Hindlimb muscle (tissue), 1 donor: ENCODE data around the gene CTU1. TPM values are rescaled to one million over a fixed set of nuclear protein-coding genes. Genes with fewer than 3 reads are reported as not detected.
A peak's percentile ranks its signal among the peaks of the same experiment; 100 is the strongest.

Source experiments
- DNase-seq: peaks from one replicate; pipeline ENCODE4 v3.0.0-alpha.2; 2013
- polyA plus RNA-seq: library from polyadenylated mRNA; unstranded; fragments of 120-200 nt; gene quantifications from one replicate; pipeline ENCODE4 v1.2.1, GENCODE V29; 2013; ENCODE audit not compliant: insufficient read length

The CTU1 gene
- polyA plus RNA-seq, 1 donor, result 4.2 TPM

DNA sequence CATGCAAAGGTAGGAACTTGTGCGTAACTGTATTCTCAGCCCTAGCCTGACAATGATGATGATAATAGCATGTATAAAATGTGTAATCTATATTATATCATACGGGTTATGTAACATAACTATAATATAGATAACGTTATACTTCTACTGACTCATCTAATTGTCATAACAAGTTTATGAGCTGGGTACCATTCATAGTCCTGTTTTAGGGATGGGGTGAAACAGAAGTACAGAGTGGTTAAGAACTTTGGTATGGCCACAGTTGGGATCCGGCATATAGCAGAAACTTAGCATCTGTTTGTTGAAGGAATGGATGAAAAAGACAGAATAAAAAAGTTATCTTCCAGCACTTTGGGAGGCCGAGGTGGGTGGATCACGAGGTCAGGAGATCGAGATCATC is 5.2 kb downstream of the CTU1 start:
- DNase-seq, result no peak

DNA sequence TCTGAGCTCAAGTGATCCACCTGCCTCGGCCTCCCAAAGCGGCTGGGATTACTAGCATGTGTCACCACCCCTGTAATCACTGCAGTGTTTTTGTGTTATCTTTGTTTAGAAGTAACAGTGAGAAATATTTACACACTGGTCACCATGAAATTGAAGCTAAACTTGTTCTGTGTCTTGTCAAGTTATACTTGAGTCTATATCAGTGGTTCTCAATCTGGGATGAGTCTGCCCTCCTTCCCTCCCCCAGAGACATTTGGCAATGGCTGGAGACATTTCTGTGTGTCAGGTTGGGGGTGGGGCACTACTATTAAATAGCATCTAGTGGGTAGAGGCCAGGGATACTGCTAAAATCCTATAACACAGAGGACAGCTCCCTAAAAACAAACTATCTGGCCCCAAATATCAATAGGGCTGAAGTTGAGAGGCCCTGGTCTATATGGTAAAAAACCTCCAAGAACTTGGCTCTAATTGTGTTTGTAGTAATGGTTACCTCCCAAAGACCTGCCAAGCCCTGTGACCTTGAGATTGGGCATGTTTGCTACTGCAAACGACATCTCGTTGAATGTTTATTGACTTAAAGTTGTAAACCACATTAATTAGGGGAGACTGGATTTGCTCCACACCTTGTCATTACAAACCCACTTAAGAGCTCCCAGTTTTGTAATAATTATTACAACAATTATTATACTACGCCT is 6.9 kb downstream of the CTU1 start:
- no peak for DNase-seq

DNA sequence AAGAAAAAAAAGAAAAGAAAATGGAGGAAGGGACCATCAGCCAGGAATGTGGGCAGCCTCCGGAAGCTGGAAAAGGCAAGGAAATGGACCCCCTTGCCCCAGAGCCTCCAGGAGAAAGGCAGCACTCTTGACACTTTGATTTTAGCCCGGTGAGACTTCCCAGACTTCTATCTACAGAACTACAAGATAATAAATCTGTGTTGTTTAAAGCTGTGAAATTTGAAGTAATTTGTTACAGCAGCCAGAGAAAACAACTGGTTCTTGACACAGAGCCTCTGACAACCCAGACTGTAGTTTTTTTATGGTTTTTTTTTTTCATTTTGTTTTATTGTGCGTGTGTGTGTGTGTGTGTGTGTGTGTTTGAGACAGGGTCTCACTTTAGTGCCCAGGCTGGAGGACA is 7.6 kb downstream of the CTU1 start:
- no peak for DNase-seq

DNA sequence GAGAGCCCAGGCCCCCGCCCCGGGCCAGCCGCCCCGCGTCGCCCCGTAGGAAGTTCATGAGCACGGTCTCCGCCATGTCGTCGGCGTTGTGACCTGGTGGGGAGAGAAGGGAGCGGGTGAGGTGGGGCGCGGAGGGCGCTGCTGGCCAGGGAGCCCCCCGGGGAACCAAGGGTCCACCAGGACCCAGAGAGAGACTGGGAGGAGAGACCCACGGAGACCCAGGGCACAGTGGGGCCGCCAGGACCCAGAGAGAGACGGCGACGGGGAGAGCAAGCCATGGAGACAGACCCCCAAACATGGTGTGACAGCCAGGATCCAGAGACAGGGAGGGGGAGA is 9.2 kb downstream of the CTU1 start:
- no peak for DNase-seq

DNA sequence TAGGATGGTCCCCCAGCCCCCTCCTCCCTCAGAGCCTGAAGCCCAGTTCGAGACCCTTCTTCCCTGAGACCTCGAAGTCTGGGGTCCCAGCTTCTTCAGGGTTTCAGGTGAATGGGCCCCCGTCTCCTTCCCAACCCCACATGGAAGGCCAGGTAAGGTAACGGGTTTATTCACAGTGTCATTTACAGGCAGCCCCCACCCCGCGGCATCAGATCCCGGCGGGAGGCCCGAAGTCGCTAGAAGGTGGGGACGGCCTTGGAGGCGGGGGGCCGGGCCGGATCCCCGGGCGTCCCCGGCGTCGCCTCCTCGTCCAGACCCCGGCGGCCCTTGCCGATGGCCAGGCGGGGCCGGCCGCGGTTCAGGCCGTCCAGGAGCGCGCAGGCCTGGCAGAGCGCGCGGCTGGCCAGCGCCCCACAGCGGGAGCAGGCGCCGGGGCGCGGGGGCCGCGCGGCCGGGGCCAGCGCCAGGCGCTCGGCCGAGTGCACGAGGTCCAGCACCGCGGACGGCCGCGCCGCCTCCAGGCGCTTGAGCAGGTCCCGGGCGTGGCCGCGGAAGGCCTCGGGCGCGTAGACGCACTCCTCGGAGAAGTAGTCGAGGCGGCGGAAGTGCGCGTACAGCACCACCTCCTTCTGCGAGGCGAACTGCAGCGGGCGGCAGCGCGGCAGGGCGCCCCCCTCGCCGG is 9.7 kb downstream of the CTU1 start:
- peak; percentile 59 for DNase-seq

DNA sequence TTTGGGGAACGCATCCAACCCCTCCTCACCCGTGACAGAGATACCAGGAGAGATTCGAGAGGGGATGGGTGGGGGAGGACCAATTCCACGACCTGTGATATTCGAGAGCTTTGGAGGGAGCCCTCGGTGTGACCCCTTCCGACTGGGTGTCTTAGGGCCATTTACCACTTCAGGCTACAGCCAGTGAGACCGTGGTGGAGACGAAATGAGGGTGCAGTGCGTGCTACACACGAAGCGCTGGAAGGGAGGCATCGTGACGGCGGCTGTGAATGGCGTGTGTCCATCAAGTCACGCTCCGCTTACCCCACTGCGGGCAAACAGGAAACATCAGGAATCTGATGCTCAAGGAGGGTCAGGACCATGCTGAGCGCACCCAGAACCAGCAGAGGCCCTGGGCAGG is 10.4 kb downstream of the CTU1 start:
- DNase-seq, result no peak

DNA sequence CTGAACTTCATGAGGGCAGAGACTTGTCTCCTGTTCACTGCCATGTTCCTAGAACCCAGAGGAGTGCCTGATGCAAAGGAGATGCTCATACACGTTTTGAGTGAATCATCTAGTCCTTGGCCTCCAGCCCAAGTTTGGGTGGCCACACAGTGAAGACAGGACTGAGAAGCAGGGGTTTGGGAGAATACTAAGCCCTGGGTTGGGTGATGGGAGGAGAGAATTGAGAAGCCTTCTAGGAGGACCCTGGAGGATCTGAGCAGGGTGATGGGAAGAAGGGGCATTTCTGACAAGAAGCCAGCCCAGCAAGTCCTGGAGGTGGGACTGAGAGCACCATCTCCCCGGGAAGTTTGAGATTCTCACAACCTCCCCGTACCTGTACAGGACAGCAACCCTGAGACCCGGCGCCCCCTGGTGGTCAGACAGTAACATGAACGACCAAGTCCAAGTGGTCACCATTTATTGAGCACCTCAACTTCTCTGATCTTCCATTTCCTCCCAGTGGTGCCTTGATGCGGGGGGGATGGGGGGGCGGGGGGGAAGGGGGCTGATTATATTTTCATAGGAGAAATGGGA is 11.0 kb downstream of the CTU1 start:
- no peak for DNase-seq

DNA sequence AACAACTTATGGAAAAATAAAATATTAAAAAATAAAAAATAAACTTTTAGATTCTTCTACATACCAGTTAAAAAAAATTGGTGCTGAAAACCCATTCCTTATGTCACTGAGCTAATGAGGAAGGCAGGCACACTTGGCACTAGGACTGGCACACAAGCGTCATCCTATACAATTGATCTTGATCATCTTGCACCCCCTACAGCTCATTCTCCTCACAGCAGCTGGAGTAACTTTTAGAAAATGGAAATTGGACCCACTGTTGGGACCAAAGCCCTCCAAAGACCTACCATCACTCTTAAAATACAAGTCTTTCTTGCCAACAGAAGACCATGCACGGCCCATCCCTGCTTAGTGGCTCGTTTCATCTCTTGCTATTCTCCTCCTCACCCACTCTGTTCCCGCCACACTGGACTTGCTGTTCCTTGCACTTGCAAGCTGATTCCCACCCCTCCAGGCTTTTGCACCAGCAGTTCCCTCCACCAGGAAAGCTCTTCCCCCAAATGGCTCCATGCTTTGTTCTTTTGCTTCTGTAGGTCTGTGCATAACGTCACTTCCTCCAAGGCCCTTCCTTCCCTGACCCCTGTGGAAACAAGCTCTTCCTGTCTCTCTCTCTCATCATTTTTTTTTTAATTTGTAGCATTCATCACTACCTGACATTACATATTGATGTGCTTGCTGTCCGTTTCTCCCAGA is 11.6 kb downstream of the CTU1 start:
- DNase-seq, result no peak

DNA sequence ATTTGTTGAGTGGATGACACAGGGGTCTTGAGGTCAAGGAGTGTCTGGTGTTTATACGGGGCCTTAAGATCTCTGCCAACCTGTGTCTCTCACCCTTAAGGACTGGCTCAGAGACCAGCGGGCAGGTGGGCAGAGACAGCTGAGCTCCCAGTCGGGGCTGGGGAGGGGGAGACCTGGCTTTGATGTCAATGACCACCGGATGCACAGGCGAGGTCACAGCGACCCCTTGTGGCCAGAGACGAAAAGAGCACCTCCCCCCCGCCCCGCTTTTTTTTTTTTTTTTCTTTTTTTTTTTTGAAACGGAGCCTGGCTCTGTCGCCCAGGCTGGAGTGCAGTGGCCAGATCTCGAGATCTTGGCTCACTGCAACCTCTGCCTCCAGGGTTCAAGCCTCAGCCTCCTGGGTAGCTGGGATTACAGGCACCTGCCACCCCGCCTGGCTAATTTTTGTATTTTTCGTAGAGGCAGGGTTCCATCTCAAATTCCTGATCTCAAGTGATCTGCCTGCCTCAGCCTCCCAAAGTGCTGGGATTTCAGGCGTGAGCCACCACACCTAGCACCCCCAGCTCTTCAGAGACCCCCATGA is 13.4 kb downstream of the CTU1 start:
- DNase-seq, result no peak

DNA sequence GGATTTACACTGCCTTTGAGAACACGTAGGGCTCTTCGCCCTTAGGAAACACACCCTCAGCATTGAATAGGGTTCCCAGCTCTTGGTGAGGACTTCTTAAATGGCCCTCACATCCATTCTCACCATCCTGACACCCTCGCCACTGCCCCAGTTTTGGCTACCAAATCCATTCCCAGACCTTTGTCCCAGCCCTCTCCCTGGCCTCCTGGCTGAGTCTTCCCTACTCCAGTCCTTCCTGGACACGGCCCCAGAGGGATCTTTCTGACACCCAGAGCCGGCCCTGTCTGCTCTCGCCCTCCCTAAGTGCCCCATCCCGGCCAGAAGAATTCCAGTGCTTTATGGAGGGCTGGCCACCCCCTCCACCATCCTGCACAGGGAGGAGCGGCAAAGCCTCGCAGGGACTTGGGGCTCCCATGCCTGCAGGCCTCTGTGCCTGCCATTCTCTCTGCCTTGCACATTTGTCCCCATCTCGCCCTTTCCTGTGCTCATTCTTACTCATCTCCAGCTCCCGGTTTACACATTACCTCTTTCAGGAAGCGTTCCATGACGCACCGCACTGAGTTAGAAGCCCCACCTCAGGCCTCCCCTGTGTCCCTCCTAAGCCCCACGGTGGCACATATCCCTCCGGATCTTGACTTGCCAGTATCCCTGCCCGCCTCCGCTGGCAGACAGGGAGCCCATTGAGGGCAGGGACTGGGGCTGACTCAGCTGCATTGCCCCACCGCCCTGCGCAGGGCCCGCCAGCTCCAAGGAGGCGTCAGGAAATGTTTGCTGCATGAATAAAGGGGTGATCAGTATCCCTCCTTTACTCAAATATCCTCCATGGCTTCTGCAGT is 14.5 kb downstream of the CTU1 start:
- no peak for DNase-seq

DNA sequence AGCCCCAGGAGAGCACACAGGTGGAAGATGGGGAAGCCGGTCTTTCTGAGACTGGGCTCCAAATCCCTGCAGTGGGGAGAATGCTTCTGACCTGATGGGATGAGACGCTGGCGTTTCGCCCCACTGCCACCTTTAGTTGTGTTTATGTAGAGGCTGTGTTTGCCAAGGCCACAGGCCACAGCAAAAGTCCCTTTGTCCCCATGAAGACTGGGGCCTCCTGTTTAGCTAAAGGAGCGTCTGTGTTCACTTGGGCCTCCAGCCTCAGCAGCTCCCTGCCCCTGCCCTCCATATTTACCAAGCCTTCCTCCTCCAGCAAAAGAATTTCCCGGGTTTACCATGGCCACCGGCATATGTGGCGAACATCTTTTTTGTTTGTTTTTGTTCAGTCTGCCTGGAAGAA is 15.1 kb downstream of the CTU1 start:
- DNase-seq, result no peak

DNA sequence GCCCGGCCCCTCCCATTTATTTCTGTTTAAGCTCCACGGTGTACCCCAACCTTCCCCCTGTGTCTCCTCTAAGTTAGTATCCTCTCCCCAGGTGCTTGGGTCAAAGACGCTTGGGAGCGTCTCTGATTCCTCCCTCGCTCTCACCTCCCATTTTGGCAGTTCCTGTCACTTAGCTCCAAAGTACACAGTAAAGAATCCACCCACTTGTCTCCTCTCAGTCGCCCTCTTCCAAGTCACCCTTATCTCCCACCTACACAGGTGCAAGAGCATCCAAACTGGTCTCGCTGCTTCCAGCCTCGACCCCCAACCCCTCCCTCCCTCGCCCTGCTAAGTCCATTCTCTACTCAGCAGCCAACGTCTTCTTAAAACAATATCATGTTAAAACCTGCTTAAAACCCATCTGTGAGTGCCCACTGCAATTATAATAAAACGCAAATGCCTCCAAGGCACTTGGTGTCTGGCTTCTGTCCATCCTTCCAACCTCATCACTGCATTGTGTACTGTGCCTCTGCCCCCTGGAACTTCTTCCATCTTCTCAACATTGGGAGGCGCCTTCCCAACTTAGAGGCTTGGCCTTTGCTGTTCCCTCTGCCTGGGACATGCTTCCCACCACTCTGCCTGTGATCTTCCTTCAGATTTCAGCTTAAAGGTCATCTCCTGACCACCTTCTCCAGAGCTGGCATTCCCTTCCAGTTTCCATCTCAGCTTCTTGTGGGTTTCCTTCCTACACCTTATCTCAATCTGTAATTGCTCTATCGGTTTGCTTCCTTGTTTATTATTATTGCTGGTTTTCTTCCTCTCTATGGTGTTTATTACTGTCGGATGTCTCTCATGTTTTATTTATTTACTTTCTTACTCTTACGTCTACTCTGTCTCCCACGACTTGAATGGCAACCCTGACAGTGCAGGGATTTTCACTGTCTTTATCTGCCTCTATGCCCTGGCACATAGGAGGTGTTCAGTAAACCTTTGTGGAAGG is 16.0 kb downstream of the CTU1 start:
- DNase-seq, result no peak

DNA sequence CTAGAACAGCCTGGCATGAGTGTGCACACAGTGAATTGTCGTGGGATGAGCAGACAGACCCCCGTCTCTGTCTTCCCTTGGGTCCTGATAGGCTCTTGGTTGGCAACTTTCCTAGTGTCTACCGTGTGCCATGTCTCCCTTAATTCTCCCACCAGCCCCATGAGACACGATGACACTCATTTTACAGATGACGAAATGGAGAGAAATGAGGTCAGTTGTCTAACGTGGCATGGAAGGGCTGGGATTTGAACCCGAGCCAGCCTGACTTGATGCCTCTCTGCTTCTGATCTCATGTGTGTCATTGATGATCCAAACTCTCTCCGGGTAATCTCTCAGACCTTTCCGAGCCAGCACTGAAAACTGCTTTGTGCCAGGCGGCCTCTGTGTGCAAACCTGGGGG is 17.1 kb downstream of the CTU1 start:
- no peak for DNase-seq

DNA sequence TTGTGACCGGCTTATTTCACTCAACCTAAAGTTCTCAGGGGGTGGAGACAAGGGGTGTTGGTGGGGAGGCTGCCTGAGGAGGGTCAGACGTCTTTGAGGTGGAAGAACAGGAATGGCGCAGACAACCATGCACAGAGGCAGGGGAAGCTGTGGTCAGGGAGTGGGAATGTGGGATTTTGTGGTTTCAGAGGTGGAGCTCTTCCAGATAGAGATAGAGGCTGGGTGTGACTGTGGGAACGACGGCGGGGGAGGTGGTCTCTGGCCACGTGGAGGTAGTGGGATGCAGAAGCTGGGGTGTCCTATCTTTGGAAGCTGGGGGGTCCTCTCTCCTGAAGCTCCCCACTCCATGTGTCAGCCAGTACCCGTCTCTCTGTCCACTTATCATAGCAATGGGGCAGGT is 17.7 kb downstream of the CTU1 start:
- no peak for DNase-seq

DNA sequence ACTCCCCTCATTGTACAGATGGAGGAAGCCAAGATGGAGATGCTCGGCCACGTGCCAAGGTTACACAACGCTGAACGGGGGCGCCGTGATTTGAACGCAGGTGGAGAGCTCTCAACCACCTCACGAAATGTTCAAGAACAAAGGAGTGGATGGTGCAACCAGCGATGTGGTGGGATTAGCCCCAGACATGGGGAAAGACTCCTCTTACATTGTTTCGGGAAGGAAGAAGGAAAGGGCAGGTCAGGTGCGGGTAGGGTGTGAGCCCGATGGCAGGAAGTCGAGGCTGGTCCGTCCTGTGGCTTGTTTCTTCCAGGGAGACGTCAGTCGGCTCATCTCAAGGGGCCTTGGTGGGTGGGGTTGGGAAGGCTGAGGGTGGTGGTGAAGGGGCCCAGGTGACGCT is 18.4 kb downstream of the CTU1 start:
- DNase-seq, result no peak

DNA sequence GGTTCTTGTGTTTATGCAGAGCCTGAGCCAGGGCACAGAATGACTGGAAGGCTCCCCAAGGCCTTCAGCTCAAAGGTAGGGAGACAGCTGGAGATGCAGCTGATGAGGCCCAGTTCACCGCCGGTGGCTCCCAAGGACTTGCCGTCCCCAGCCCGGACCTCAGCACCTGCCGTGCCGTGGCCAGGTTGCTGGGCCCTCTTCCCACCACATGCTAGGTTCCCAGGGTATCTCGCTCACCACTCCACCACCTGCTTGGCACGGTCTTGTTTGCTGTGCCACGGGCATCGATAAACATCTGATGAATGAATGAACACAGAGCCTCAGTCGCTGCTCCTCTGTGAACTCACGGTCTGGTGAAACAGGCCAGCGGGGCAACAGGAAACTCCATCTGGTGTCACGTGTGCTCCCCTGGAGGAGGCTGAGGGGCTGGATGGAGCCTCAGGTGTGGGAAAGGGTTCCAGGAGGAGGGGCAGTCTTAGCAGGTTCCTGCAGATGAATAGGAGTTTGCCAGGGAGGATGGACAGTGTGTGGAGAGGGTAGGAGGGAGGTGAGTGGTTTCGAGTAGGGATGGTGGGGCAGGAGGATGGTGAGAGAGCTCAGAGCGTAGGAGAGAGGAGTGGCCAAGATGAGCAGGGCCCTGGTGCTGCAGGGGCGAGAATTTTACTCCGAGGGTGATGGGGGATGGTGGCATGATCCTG is 21.9 kb downstream of the CTU1 start:
- no peak for DNase-seq

DNA sequence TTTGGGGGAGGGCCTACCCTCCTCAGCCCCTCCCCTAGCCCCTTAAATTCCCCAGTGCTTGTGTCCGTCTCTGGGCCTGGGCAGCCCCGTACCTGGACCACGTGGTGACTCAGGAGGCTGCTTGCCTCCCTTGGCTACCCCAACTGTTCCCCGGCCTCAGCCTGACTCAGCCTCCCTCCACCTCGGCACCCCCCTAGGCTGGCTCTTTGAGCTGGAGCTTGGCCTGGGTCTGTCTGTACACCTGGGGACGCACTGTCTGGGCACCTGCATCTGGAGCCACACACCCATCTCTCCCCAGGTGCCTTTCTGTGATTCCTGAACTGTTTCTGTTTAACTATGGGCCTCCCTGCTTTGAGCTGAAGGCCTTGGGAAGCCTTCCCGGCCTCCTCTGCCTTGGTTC is 23.7 kb downstream of the CTU1 start:
- DNase-seq, result no peak

DNA sequence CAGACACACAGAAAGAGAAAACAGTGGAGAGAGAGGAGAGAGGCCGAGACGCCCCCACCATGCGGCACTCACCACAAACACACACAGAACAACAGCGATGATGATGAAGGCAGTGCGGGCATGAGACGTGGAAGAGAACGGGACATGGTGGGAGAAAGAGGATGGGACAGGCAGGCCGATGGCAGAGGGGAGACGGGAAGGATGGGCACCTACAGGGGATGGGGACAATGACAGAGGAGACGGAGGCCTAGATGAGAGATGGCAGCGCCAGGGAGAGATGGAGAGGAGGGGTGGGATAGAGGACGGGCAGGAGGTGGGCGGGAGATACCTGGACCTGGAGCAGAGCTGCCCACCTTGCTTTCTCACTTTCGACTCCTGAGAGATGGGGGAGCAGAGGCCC is 24.4 kb downstream of the CTU1 start:
- DNase-seq, result no peak

DNA sequence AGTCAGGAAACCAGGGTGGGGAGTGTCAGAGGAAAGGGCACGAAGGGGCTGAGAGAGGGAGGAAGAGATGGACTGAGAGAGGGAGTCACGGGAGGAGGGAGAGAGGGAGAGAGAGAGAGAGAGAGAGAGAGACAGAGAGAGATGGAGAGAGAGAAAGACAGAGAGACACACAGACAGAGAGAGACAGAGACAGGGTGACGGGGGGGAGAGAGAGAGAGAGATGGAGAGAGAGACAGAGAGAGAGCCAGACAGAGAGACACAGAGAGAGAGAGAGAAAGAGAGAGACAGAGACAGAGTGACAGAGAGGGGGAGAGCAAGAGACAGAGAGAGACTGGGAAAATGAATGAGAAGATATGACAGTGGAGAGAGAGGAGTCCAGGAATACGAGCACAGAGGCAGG is 25.0 kb downstream of the CTU1 start:
- no peak for DNase-seq

DNA sequence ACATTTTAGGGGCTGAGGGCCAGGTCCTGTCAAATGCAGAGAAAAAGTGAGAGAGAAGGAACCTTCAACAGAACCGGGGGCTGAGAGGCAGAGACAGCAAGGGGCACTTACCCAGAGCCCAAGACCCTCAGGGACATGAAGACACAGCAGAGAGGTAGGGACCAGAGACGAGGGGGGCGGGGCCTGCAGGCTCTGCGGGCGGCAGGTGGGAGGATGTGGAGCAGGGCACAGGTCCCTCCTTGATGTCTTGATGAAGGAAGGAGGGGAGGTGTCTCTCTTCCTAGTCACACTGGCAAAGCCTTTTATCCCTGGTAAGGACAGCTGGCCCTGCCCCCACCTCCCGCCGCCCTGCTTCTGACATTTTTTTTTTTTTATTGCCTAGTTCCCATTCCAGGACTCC is 25.6 kb downstream of the CTU1 start, which contains the start of gene KLK14:
KLK14 (minus strand) TSS at position 277 of the 400 bp plus-strand sequence; CDS start at position 4, 273 bp downstream.
- DNase-seq, result no peak
